Muscle layer of duodenum (tissue), 2 donors: Measurements from ENCODE around the gene SLX1A.
A peak's percentile ranks its signal among the peaks of the same experiment; 100 is the strongest.
"Not testable (repeated sequence)": the region's sequence is repeated elsewhere in the genome, so short reads cannot be mapped to it uniquely, and the experiment has no call there.

ENCODE experiments used
- H3K27ac ChIP-seq: one replicate; pipeline ENCODE4 v1.7.0; 2013; ENCODE audit warnings: mild to moderate bottlenecking, low read length
- H3K27me3 ChIP-seq: one replicate; pipeline ENCODE4 v1.7.0; 2013; ENCODE audit warnings: low read depth, mild to moderate bottlenecking, control low read depth, low read length
- H3K36me3 ChIP-seq, 2 donors: one replicate each; pipeline ENCODE4 v1.7.0; 2013; ENCODE audit warnings: low read length in 2 of 2, control low read depth in 1 of 2, mild to moderate bottlenecking in 1 of 2; ENCODE audit not compliant: insufficient read depth in 2 of 2, control insufficient read depth in 1 of 2
- H3K4me1 ChIP-seq, 2 donors: one replicate each; pipeline ENCODE4 v1.7.0; 2013; ENCODE audit warnings: low read length in 2 of 2, mild to moderate bottlenecking in 2 of 2, control low read depth in 1 of 2, moderate library complexity in 1 of 2; ENCODE audit not compliant: insufficient read depth in 2 of 2, control insufficient read depth in 1 of 2
- H3K4me3 ChIP-seq, 2 donors: one replicate each; pipeline ENCODE4 v1.7.0; 2013; ENCODE audit warnings: low read length in 2 of 2, low read depth in 1 of 2, mild to moderate bottlenecking in 1 of 2
- H3K9me3 ChIP-seq, 2 donors: one replicate each; pipeline ENCODE4 v1.7.0; 2013; ENCODE audit warnings: low read length in 2 of 2, control low read depth in 1 of 2, mild to moderate bottlenecking in 1 of 2; ENCODE audit not compliant: control insufficient read depth in 1 of 2
- donor health status: healthy.

SLX1A gene

DNA sequence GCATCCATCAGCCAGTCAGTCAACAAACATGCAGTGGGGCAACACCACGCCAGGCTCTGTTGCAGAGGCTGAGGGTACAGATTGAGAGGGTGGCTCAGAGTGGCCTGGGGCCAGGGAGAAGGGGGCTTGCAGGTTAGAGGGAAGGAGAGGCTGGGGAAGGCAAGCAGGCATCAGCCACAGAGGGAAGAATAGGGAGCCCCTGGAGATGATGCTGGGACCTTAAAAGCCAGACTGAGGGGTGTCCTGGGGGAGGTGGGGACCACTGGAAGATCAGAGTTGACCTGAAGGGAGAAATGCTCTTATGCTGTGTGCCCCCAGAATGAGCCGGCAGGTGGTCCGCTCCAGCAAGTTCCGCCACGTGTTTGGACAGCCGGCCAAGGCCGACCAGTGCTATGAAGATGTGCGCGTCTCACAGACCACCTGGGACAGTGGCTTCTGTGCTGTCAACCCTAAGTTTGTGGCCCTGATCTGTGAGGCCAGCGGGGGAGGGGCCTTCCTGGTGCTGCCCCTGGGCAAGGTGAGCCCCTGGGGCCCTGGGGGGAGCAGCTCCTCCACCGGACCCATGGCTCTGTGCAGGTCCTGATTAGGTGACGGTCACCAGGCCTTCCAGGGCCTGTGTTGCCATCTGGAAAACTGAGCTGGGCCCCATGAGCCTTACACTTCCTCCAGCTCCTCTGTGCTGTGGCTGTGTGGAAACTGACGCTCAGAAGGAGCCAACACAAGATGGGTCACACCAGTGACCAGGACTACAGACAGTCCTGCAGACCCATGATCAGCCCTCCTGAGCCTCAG, 8.6 kb upstream of the SLX1A start:
- no peaks in the 10 kb centered on the region for H3K9me3 ChIP-seq
- no peaks in the 10 kb centered on the region for H3K27me3 ChIP-seq
- H3K36me3 ChIP-seq, result no peaks in the 10 kb centered on the region
- peak overlapping the region; percentile 42 to 64 for H3K4me3 ChIP-seq
- peak overlapping the region; percentile 63 for H3K27ac ChIP-seq
- peaks cover 3 to 17% of the 10 kb centered on the region in 2 donors for H3K4me1 ChIP-seq

DNA sequence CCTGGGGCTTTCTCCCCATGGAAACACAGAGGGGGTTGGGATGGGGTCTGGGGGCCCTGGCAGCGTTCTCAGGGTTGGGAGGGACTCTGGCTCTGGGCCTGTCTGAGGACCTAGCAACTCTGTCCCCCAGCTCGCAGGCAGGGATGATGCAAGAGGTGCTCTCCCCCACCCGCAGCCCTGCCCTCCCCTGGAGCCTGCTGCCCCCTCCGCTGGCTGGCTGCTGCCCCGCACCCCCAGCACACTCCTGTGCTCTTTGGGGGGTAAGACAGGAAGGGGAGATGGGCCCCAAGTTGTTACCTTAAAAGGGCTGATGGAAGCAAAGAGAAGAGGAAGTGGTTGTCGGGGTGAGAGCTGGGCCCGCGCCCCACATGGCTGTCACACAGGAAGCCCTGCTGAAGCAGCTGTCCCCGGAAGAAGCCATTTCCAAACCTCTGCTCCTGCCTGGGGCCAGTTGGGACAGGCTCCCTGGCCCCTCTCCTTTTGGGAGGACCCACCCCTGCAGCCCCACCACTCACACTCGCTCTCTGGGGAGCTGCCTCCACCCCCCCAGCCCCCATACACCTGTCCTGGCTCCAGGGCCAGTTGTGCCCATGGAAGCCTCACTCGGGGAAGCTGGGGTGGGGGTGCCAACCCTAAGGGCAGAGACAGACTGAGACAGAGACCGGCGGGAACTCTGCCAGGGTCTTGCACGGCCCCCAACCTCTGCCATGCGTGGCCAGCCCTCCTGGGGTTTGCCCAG, 7.8 kb upstream of the SLX1A start:
- Histone ChIP-seq H3K9me3 (no peaks in the 10 kb centered on the region), H3K27ac (peak overlapping the region; percentile 63), H3K4me3 (peak overlapping the region in 1 of 2 donors; percentile 64), H3K27me3 (no peaks in the 10 kb centered on the region), H3K4me1 (peaks cover 3 to 17% of the 10 kb centered on the region in 2 donors), H3K36me3 (no peaks in the 10 kb centered on the region)

DNA sequence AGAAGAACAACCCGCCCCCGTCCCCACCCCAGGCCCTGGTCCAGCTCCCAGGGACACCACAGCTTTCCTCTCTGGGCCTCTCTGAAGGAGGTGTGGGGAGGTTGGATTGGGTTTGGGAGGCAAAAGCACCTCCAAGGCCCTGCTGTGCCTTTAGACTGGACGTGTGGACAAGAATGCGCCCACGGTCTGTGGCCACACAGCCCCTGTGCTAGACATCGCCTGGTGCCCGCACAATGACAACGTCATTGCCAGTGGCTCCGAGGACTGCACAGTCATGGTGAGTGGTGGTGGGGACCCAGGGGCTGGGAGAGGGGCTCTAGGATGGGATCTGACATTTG, 7.3 kb upstream of the SLX1A start:
- H3K27ac ChIP-seq, result no peak overlapping the region
- H3K27me3 ChIP-seq, result no peaks in the 10 kb centered on the region
- H3K9me3 ChIP-seq, result no peaks in the 10 kb centered on the region
- peak overlapping the region in 1 of 2 donors; percentile 64 for H3K4me3 ChIP-seq
- no peaks in the 10 kb centered on the region for H3K36me3 ChIP-seq
- H3K4me1 ChIP-seq, result peaks cover 3 to 17% of the 10 kb centered on the region in 2 donors

DNA sequence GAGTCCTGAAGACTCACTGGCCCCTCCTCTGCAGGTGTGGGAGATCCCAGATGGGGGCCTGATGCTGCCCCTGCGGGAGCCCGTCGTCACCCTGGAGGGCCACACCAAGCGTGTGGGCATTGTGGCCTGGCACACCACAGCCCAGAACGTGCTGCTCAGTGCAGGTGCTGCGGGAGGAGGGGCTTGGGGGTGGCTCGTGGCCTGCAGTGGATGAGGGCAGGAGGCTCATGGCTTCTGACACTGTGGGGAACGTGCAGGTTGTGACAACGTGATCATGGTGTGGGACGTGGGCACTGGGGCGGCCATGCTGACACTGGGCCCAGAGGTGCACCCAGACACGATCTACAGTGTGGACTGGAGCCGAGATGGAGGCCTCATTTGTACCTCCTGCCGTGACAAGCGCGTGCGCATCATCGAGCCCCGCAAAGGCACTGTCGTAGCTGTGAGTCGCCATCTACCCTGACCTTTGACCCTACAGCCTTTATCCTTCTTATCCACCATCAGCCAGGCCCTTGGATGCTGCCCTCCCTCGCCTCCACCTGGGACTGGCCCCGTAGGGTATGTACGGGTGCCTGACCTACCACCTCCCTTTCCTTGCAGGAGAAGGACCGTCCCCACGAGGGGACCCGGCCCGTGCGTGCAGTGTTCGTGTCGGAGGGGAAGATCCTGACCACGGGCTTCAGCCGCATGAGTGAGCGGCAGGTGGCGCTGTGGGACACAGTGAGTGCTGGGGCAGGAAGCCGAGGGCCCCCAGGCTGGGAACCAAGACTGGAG, 6.7 kb upstream of the SLX1A start:
- Histone ChIP-seq H3K4me1 (peaks cover 3 to 17% of the 10 kb centered on the region in 2 donors), H3K27ac (no peak overlapping the region), H3K36me3 (no peaks in the 10 kb centered on the region), H3K27me3 (no peaks in the 10 kb centered on the region), H3K9me3 (no peaks in the 10 kb centered on the region), H3K4me3 (peak overlapping the region in 1 of 2 donors; percentile 64)

DNA sequence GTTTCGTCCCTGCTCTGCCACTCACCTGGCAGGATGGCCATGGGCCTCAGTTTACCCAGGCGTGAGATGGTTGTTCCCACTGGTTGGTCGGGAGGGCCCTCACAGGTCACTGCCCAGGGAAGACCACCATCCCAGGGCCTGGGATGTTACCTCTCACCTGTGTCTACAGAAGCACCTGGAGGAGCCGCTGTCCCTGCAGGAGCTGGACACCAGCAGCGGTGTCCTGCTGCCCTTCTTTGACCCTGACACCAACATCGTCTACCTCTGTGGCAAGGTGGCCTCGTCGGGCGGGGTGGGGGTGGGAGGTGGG, 6.2 kb upstream of the SLX1A start:
- no peak overlapping the region for H3K27ac ChIP-seq
- H3K36me3 ChIP-seq, result no peaks in the 10 kb centered on the region
- H3K27me3 ChIP-seq, result no peaks in the 10 kb centered on the region

DNA sequence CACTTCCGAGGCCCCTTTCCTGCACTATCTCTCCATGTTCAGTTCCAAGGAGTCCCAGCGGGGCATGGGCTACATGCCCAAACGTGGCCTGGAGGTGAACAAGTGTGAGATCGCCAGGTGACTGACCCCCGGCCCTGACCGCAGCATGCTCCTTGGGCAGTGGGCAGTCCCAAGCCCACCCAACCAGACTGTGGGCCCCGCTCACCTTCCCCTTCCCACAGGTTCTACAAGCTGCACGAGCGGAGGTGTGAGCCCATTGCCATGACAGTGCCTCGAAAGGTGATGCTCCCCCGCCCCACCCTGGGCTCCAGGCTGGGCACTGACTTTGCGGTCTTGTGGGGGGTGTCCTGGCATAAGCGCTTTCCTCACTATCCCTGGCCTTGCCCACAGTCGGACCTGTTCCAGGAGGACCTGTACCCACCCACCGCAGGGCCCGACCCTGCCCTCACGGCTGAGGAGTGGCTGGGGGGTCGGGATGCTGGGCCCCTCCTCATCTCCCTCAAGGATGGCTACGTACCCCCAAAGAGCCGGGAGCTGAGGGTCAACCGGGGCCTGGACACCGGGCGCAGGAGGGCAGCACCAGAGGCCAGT, 5.6 kb upstream of the SLX1A start:
- Histone ChIP-seq H3K9me3 (no peaks in the 10 kb centered on the region), H3K27me3 (no peaks in the 10 kb centered on the region), H3K27ac (no peak overlapping the region), H3K4me3 (no peak overlapping the region), H3K4me1 (peaks cover 3 to 17% of the 10 kb centered on the region in 2 donors), H3K36me3 (no peaks in the 10 kb centered on the region)

More for the DNA sequence above, 6.2 kb upstream of the SLX1A start:
- Histone ChIP-seq H3K4me1 (peaks cover 3 to 17% of the 10 kb centered on the region in 2 donors), H3K9me3 (no peaks in the 10 kb centered on the region), H3K4me3 (no peak overlapping the region)

DNA sequence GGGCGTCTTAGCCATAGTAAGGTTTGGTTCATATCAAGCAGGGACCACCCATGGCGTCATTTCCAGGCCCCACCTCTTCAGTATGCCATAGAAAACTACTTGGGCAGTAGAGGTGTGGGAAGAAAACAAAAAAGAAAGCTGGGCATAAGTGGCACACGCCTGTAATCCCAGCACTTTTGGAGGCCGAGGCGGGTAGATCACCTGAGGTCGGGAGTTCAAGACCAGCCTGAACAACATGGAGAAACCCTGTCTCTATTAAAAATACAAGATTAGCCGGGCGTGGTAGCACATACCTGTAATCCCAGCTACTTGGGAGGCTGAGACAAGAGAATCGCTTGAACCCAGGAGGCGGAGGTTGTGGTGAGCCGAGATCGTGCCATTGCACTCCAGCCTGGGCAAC, 2.5 kb upstream of the SLX1A start:
- not testable (repeated sequence) for H3K27me3 ChIP-seq, H3K27ac ChIP-seq, H3K36me3 ChIP-seq, H3K4me3 ChIP-seq, H3K4me1 ChIP-seq, H3K9me3 ChIP-seq

DNA sequence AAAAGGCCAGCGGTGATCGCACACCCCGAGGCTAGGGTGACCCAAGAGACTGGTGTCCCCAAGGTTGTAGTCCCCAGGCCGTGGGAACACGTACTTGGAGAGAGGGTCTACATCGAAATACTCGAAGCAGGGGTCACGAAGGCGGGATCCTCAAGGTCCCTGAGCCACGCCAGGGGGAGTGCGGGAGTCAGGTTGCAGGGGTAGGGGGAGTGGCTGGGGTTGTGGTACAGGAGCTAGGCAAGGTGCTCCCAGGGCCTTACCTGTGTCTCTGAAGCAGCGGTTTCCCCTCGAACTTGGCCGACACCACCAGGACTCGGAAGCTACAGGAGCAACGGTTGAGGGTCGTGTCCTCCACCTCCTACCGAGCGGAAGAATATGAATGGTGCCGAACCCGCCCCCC, 577 bp upstream of the SLX1A start:
- not testable (repeated sequence) for H3K9me3 ChIP-seq, H3K36me3 ChIP-seq, H3K27ac ChIP-seq, H3K27me3 ChIP-seq, H3K4me3 ChIP-seq, H3K4me1 ChIP-seq

DNA sequence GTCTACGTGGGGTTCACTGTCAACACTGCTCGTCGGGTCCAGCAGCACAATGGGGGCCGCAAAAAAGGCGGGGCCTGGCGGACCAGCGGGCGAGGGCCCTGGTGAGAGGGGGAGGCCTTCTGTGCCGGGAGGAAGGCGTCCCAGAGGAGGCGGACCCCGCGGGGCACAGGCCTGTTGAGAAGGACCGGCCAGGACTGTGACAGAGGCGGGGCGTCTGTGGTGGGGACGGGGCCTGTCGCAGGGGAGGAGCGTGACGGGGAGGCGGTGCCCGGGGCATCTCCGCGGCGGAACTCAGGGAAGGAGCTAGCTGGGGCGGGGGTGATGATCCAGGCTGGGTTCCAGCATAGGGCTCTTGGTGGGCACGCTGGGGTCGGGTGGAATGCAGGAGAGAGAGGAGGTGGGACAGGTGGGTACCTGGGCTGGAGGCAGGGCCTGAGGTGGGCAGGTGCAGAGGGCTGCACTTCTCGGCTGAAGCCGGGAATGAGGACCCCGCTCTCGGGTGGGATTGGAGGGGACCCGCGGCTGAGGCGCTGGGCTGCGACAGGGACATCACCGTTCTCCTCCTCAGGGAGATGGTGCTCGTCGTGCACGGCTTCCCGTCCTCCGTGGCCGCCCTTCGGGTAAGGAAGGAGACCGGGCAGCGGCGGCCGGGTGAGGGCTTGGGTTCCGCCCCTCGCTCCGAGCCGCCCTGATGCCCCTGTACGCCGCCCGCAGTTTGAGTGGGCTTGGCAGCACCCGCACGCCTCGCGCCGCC, 674 bp downstream of the SLX1A start:
- peak overlapping the region in 1 of 2 donors; percentile 40 for H3K4me3 ChIP-seq
- H3K27ac ChIP-seq, H3K9me3 ChIP-seq, H3K27me3 ChIP-seq, H3K36me3 ChIP-seq, H3K4me1 ChIP-seq: not testable (repeated sequence)

DNA sequence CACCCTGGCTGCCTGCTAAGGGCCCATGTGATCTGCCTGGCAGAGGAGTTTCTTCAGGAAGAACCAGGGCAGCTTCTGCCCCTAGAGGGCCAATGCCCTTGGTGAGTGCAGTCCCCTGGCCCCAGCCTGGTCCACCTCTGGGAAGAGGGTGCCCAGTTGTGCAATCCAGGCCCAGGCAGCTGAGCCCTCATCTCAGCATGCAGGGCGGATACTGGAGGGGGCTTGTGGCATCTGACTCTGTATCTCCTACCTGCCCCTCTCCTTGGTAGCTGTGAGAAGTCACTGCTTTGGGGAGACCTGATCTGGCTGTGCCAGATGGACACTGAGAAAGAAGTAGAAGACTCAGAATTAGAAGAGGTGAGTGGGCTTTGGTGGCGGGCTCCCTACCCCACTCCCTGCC, 3.3 kb downstream of the SLX1A start:
- not testable (repeated sequence) for H3K4me3 ChIP-seq, H3K9me3 ChIP-seq, H3K4me1 ChIP-seq, H3K27ac ChIP-seq, H3K36me3 ChIP-seq, H3K27me3 ChIP-seq

DNA sequence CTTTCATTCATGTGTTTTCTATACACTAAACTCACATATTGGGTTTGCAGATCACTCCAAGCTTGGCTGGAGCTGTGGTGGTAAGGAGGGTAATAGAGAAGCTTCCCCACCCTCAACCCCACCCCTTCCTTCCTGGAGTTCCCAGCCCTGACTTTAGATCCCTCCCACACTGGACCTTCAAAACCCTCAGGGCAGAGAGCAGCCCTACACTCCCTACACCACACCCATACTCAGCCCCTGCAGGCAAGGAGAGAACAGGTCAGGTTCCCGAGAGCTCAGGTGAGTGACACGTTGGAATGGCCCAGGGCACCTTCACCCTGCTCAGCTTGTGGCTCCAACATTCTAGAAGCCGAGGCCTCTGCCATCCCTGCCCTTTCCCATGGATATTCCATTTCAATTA, 5.4 kb downstream of the SLX1A start, which contains the start of gene SULT1A3:
SULT1A3 (plus strand) TSS at position 207 of the 400 bp plus-strand sequence. CDS start 1,474 bp downstream, outside the sequence.
- not testable (repeated sequence) for H3K9me3 ChIP-seq, H3K27me3 ChIP-seq, H3K27ac ChIP-seq, H3K4me3 ChIP-seq, H3K36me3 ChIP-seq, H3K4me1 ChIP-seq
